ENCODE results near the gene SMIM44.
"Not testable (repeated sequence)": the region's sequence is repeated elsewhere in the genome, so short reads cannot be mapped to it uniquely, and the experiment has no call there.

SMIM44 gene

DNA sequence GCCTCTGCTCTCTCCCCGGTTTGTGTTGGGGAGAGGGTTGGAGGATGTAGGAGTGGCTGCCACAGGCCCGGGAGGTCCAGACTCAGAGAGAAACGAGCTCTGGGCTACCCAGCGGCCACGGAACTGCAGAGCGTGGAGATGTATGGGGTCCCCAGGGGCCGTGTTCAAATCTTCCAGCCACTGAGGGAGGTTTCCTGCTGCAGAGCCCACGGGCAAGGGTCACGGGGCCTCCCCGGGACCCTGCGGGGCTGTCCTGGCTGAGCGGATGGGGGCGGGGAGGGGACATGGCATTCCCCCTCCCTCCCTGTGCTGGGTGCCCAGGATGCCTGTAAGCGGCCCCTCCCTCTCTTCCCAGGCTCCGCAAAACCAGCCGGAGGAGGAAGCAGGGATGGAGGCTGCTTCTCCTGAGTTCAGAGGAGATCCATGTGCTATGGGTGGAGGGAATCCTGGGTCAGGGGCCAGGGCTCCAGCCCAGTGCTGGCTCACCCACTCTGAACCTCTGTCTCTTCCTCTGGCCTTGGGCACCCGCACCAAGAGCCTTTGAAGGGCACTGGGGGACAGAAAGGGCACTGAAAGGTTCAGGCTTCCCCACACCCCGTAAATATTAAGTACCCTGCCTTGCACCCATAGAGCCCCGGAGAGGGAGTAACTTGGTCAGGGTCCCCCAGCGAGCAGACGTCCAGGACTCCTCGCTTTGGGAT, 25.6 kb downstream of the SMIM44 start:
- Mint-ChIP-seq H3K4me1 (peaks cover 6 to 13% of the 10 kb centered on the region in 2 donors), H3K27ac (peak overlapping the region; percentile 62), H3K4me3 (no peak overlapping the region), H3K27me3 (no peaks in the 10 kb centered on the region), H3K9me3 (no peaks in the 10 kb centered on the region), H3K36me3 (peaks cover 22 to 37% of the 10 kb centered on the region in 2 donors)
- DNase-seq (peak; percentile 11), ATAC-seq (replicated peaks) (peak; percentile 54 to 74)

DNA sequence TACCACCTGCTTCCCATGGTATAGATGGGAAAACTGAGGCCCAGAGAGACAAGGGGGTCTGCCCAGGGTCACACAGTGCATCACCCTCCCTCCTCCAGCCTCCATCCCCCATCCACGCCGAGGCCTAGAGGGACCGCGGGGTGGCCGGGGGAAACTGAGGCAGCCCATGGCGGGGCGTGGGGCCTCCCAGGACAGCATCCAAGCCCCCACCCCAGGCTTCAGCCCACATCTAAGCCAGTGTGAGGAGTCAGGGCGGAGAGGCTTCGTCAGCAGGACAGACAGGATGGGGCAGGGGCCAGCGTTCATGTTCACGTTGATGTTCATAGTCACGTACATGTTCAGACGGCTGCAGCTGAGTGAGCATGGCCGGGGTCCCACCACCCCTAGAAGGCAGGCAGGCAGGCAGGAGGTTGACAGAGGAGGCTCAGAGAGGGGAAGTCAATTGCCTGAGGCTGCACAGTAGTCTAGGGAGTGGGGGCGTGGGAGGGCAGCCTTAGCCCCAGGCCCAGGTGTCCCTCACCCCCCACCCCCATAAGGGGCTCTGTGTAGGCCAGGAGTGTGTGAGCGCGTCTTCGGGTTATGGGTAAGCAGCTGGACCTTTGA, 26.2 kb downstream of the SMIM44 start:
- Mint-ChIP-seq H3K27me3 (no peaks in the 10 kb centered on the region), H3K4me3 (peak overlapping the region in 1 of 2 donors; percentile 64), H3K27ac (peak overlapping the region; percentile 62), H3K36me3 (peaks cover 25 to 39% of the 10 kb centered on the region in 2 donors), H3K9me3 (no peaks in the 10 kb centered on the region), H3K4me1 (peaks cover 6 to 13% of the 10 kb centered on the region in 2 donors)
- ATAC-seq (replicated peaks) (peak; percentile 7 to 21), DNase-seq (no peak)

DNA sequence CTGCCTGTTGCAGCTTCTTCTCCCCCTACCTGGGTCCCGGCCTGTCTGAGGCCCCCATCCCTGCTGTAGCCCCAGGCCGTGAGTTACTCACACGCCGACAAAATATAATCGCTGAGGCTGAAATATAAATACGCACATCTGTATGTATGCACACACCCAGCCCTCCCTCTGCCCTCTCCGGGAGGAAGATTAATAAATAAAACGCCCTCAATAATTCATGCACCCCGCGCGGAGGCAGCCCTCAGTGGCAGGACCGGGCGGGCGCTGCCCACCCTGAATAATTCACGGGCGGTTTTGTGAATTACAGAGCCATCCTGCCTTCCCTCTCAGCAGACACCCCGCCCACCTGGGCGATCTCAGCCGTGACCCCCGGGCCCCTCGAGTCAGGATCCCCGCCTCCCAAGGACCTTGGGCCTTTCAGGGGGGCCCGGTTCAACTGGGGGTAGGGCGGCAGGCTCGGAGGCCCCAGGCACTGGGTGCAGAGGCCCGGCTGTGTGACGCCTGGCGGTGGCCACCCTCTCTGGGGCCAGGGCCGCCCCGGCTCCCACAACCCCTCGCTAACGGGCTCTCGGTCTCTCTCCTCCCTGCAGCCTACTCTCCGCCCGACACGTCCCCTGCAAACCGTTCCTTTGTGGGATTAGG, 27.2 kb downstream of the SMIM44 start:
- no peak for DNase-seq
- Mint-ChIP-seq H3K27ac (no peak overlapping the region), H3K4me1 (peaks cover 7 to 15% of the 10 kb centered on the region in 2 donors), H3K4me3 (no peak overlapping the region), H3K9me3 (no peaks in the 10 kb centered on the region), H3K27me3 (no peaks in the 10 kb centered on the region), H3K36me3 (peaks cover 27 to 44% of the 10 kb centered on the region in 2 donors)
- no peak for ATAC-seq (replicated peaks)

DNA sequence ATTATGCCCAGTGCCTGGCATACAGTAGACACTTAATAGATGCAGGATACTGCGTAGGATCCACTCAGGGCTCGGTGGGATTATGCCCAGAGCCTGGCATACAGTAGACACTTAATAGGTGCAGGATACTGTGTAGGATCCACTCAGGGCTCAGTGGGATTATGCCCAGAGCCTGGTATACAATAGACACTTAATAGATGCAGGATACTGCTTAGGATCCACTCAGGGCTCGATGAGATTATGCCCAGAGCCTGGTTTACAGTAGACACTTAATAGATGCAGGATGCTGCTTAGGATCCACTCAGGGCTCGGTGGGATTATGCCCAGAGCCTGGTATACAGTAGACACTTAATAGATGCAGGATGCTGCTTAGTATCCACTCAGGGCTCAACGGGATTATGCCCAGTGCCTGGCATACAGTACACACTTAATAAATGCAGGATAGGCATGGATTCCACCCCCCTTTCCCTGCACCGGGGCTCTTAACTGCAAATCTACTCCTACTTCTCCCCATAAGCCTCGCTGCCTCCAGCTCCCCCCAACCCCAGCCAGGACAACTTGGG, 27.8 kb downstream of the SMIM44 start:
- no peak overlapping the region for H3K27ac Mint-ChIP-seq

DNA sequence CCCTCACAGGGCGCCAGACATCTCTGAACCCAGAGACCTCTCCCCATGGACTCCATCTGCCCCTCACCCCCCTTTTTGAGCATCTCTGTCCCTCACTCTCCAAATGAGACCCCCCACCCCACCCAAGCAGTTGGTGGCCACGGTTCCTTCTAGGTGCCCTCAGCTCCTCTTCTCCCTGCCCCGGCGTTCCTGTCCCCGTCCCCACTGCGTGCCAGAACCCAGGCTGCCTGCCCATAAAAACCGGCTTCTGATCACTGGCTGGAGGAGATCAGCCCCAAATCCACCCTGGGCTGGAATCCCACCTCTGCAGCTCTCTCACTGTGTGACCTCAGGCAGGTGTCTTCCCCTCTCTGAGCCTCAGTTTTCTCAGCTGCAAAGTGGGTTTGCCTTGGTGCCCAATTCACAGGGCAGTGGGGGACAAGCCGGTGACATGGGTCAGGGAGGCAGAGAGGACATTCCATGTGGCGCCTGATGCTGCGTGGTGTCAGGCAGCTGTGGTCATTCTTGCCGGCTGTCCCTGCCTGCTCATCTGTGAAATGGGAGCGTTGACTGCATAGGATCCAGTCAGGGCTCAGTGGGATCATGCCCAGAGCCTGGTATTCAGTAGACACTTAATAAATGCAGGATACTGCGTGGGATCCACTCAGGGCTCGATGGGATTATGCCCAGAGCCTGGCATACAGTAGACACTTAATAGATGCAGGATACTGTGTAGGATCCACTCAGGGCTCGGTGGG, 28.4 kb downstream of the SMIM44 start:
- H3K9me3 Mint-ChIP-seq: no peaks in the 10 kb centered on the region
- peak overlapping the region; percentile 25 for H3K27ac Mint-ChIP-seq
- H3K27me3 Mint-ChIP-seq: no peaks in the 10 kb centered on the region
- peaks cover 36 to 49% of the 10 kb centered on the region in 2 donors for H3K36me3 Mint-ChIP-seq
- no peak for ATAC-seq (replicated peaks)
- no peak for DNase-seq
- H3K4me1 Mint-ChIP-seq: peaks cover 9 to 20% of the 10 kb centered on the region in 2 donors
- H3K4me3 Mint-ChIP-seq: no peak overlapping the region

More for the DNA sequence above, 27.8 kb downstream of the SMIM44 start:
- no peak overlapping the region for H3K4me3 Mint-ChIP-seq
- no peaks in the 10 kb centered on the region for H3K9me3 Mint-ChIP-seq
- H3K4me1 Mint-ChIP-seq: peaks cover 9 to 20% of the 10 kb centered on the region in 2 donors
- no peaks in the 10 kb centered on the region for H3K27me3 Mint-ChIP-seq
- ATAC-seq (replicated peaks) (no peak), DNase-seq (no peak)
- H3K36me3 Mint-ChIP-seq: peaks cover 32 to 50% of the 10 kb centered on the region in 2 donors

DNA sequence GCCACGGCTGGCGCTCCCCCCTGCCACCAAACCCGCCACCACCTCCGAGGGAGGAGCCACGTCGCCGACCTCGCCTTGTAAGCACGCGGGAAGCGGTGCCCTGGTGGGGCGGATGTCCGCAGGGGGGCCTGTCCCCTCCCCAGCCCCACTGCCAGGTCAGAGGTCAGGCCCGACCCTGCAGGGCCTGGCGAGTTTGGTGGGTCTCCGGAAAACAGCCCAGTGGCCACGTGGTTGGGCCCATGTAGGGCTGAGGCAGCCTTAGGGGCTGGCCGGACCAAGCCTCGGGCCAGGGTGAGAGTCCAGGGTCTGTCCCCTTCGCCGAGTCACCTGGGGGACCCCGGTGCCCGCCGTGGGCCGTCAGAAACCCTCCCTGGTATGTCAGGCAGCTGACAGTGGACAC, 29.4 kb downstream of the SMIM44 start:
- Mint-ChIP-seq H3K9me3 (no peaks in the 10 kb centered on the region), H3K27me3 (no peaks in the 10 kb centered on the region), H3K4me3 (no peak overlapping the region), H3K4me1 (peaks cover 9 to 20% of the 10 kb centered on the region in 2 donors), H3K27ac (no peak overlapping the region), H3K36me3 (peaks cover 36 to 46% of the 10 kb centered on the region in 2 donors)
- no peak for DNase-seq
- ATAC-seq (replicated peaks): no peak

DNA sequence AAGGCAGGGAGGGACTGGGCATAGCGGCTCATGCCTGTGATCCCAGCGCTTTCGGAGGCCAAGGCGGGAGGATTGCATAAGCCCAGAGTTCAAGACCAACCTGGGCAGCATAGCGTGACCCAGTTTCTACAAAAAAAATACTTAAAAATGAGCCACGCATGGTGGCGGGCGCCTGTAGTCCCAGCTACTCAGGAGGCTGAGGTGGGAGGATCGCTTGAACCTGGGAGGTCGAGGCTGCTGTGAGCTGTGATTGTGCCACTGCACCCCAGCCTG, 30.4 kb downstream of the SMIM44 start:
- not testable (repeated sequence) for H3K4me3 Mint-ChIP-seq; H3K9me3 Mint-ChIP-seq; DNase-seq; H3K27me3 Mint-ChIP-seq; H3K27ac Mint-ChIP-seq; ATAC-seq (replicated peaks)
- Mint-ChIP-seq H3K4me1 (peaks cover 9 to 13% of the 10 kb centered on the region in 2 donors), H3K36me3 (peaks cover 36 to 46% of the 10 kb centered on the region in 2 donors)

DNA sequence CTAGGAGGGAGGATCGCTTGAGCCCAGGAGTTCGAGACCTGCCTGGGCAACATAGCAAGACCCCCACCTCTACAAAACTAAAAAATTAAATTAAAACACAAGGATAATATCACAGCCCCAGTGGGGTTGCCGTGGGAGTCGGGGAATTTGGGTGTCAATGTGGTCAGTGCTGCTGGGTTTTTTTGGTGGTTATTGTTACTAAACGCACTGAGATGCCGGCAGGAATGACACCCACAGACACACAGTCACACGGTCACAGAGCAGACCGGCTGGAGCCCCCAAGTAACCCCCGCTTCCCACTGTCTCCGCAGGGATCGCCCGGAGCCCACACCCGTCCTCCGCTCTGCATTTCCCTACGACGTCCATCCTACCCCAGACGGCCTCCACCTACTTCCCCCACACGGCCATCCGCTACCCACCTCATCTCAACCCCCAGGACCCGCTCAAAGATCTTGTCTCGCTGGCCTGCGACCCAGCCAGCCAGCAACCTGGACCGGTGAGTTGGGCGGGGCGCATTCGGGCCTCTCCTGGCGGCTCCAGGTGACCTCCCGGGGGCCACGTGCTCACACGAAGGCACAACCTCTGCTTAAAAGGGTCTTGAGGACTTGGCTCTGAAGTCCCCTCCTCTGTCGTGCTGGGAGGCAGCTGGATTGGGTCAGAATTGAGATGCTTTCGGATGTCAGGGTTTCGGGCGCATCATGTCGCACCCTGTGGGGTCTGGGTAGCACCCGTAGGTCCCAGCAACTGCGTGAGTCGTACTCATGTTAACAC, 30.9 kb downstream of the SMIM44 start:
- H3K9me3 Mint-ChIP-seq: no peaks in the 10 kb centered on the region
- peaks cover 8 to 11% of the 10 kb centered on the region in 2 donors for H3K4me1 Mint-ChIP-seq
- ATAC-seq (replicated peaks): no peak
- no peak for DNase-seq
- no peak overlapping the region for H3K4me3 Mint-ChIP-seq
- peaks cover 35 to 45% of the 10 kb centered on the region in 2 donors for H3K36me3 Mint-ChIP-seq
- H3K27me3 Mint-ChIP-seq: no peaks in the 10 kb centered on the region
- H3K27ac Mint-ChIP-seq: peak overlapping the region; percentile 37

DNA sequence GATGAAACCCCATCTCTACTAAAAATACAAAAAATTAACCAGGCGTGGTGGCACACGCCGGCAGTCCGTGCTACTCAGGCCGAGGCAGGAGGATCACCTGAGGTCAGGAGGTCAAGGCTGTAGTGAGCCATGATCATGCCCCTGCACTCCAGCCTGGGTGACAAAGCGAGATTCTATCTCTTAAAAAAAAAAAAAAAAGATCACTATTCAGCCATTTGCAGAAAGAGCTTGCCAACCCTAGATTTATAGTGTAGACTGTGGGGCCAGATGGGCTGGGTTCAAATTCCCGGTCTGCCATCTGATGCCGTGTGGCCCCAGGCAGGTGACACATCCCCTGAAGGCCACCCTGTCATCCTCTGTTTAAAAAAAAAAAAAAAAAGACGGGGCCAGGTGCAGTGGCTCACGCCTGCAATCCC, 31.8 kb downstream of the SMIM44 start:
- DNase-seq: no peak
- Mint-ChIP-seq H3K9me3 (no peaks in the 10 kb centered on the region), H3K27ac (no peak overlapping the region), H3K4me3 (no peak overlapping the region), H3K4me1 (peaks cover 3 to 7% of the 10 kb centered on the region in 2 donors), H3K27me3 (no peaks in the 10 kb centered on the region), H3K36me3 (peaks cover 32 to 40% of the 10 kb centered on the region in 2 donors)
- no peak for ATAC-seq (replicated peaks)

DNA sequence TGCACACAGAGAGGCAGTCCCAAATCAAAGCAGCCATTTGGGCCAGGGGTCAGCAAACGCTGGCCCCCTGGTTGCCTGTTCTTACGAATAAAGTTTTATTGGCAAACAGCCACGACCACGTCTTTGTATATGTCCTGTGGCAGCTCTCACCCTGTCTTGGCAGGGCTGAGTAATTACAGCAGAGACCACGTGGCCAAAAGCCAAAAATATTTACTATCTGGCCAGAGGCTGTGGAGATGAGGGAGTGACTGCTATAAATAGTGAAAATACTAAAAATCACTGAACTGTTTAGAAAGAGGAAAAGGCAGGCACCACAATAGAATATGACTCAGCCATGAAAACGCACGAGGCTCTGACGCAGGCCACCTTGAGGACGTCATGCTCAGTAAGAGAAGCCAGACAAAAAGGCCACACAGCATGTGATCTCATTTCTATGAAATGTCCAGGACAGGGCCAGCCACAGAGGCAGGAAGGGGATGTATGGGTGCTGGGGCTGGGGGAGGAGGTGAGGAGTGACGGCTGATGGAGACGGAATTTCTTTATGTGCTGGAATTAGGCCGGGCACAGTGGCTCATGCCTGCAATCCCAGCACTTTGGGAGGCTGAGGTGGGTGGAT, 32.3 kb downstream of the SMIM44 start:
- Mint-ChIP-seq H3K27me3 (no peaks in the 10 kb centered on the region), H3K36me3 (peaks cover 32 to 42% of the 10 kb centered on the region in 2 donors), H3K4me1 (peaks cover 3 to 7% of the 10 kb centered on the region in 2 donors), H3K27ac (peak overlapping the region; percentile 83), H3K9me3 (no peaks in the 10 kb centered on the region), H3K4me3 (peak overlapping the region in 1 of 2 donors; percentile 56)
- no peak for DNase-seq
- peak; percentile 59 to 85 for ATAC-seq (replicated peaks)

DNA sequence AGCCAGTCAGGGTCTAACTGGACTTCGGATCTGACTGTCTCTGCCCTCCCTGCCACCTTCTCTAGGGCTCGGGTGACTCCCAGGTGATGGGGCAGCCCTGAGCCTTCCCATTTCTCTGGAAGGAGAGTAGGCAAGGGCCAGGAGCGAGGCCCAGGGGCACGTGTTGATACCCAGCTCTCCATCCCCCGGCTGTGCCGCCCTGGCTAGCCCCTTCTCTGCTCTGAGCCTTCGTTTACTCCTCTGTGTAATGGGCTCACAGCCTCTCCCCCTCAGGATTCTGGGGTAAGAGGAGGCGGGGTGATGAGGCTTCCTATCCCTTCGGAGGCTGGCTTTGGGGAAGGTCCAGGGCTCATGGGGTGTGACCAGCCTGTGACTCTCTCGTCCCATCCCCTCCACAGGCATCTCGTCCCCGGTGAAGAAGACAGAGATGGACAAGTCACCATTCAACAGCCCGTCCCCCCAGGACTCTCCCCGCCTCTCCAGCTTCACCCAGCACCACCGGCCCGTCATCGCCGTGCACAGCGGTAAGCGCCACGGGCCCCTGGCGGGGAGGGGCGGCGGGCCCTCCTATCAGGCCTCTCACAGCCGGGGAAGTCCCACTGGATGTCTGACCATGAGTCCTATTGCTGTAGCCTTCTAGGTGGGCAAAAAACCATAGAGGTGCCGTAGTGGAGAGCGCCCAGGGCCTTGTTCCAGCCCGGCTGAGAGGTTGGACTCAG, 34.5 kb downstream of the SMIM44 start:
- H3K36me3 Mint-ChIP-seq: peaks cover 32 to 39% of the 10 kb centered on the region in 2 donors
- no peaks in the 10 kb centered on the region for H3K9me3 Mint-ChIP-seq
- H3K4me3 Mint-ChIP-seq: no peak overlapping the region
- ATAC-seq (replicated peaks) (no peak), DNase-seq (no peak)
- H3K27ac Mint-ChIP-seq: no peak overlapping the region
- no peaks in the 10 kb centered on the region for H3K27me3 Mint-ChIP-seq
- peaks cover 9 to 13% of the 10 kb centered on the region in 2 donors for H3K4me1 Mint-ChIP-seq

DNA sequence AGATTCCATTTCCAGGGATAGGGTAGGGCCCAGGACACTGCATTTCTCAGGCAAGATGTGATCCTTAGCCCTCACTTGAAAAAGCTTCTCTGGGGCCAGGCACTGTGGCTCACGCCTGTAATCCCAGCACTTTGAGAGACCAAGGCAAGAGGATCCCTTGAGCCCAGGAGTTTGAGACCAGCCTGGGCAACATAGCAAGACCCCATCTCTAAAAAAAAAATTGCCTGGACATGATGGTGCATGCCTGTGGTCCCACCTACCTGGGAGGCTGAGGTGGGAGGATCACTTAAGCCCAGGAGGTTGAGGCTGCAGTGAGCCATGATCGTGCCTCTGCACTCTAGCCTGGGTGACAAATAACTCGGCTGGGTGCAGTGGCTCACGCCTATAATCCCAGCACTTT, 36.6 kb downstream of the SMIM44 start:
- H3K27ac Mint-ChIP-seq; H3K4me3 Mint-ChIP-seq; DNase-seq; ATAC-seq (replicated peaks); H3K9me3 Mint-ChIP-seq; H3K27me3 Mint-ChIP-seq: not testable (repeated sequence)
- Mint-ChIP-seq H3K36me3 (peaks cover 21 to 29% of the 10 kb centered on the region in 2 donors), H3K4me1 (peaks cover 12 to 16% of the 10 kb centered on the region in 2 donors)
